GM12878 (cell line): Measurements from ENCODE around the gene MLPH. TPM values are rescaled to one million over a fixed set of nuclear protein-coding genes. Genes with fewer than 3 reads are reported as not detected.
A peak's percentile ranks its signal among the peaks of the same experiment; 100 is the strongest.

ENCODE experiments used
- ATF7 ChIP-seq: fragments of 450-650 bp; IDR thresholded peaks from 2 replicates; pipeline ENCODE4 v1.6.1; 2016; ENCODE audit warnings: low read depth, mild to moderate bottlenecking
- BCL11A ChIP-seq: IDR thresholded peaks from 2 replicates; pipeline ENCODE4 v1.6.1; 2011; ENCODE audit warnings: low read depth, low read length
- BHLHE40 ChIP-seq, 2 experiments: fragments of 450-650 bp in 1 of 2; IDR thresholded peaks; 2 replicates each; pipeline ENCODE4 v1.6.1; 2011 to 2017; ENCODE audit warnings: low read depth in 2 of 2, borderline replicate concordance in 1 of 2, improper control_type of control experiment in 1 of 2, low read length in 1 of 2, mild to moderate bottlenecking in 1 of 2
- CREM ChIP-seq: IDR thresholded peaks from 2 replicates; pipeline ENCODE4 v1.6.1; 2014; ENCODE audit warnings: antibody characterized with exemption, low read depth
- HDGF ChIP-seq: fragments of 450-650 bp; IDR thresholded peaks from 2 replicates; pipeline ENCODE4 v1.6.1; 2016; ENCODE audit warnings: antibody characterized with exemption
- KLF5 ChIP-seq: fragments of 450-650 bp; IDR thresholded peaks from 2 replicates; pipeline ENCODE4 v1.6.1; 2014; ENCODE audit warnings: mild to moderate bottlenecking; ENCODE audit not compliant: partially characterized antibody
- LARP7 ChIP-seq: fragments of 450-650 bp; IDR thresholded peaks from 2 replicates; pipeline ENCODE4 v1.6.1; 2017; ENCODE audit warnings: mild to moderate bottlenecking
- MTA3 ChIP-seq: IDR thresholded peaks from 2 replicates; pipeline ENCODE4 v1.6.1; 2012; ENCODE audit warnings: low read length, inconsistent platforms, borderline replicate concordance
- MXI1 ChIP-seq: fragments of 150-350 bp; IDR thresholded peaks from 2 replicates; pipeline ENCODE4 v1.6.1; 2011; ENCODE audit warnings: low read depth, mild to moderate bottlenecking, inconsistent platforms, low read length, improper control_type of control experiment
- MYB ChIP-seq: fragments of 150-350 bp; IDR thresholded peaks from 2 replicates; pipeline ENCODE4 v1.6.1; 2014; ENCODE audit warnings: mild to moderate bottlenecking, low read depth, low read length, borderline replicate concordance
- MYC ChIP-seq: IDR thresholded peaks from 2 replicates; pipeline ENCODE4 v1.6.1; 2011; ENCODE audit warnings: mild to moderate bottlenecking, low read length, moderate library complexity, inconsistent platforms; ENCODE audit not compliant: insufficient read depth, insufficient replicate concordance, insufficient read length, severe bottlenecking
- SPI1 ChIP-seq: IDR thresholded peaks from 2 replicates; pipeline ENCODE4 v1.6.1; 2011; ENCODE audit warnings: low read depth, mild to moderate bottlenecking, low read length, moderate library complexity, borderline replicate concordance; ENCODE audit not compliant: insufficient read depth
- ZSCAN29 ChIP-seq: fragments of 450-650 bp; IDR thresholded peaks from 2 replicates; pipeline ENCODE4 v1.6.1; 2017; ENCODE audit warnings: mild to moderate bottlenecking, moderate library complexity
- polyA plus RNA-seq, 11 experiments: library from polyadenylated mRNA; depleted of rRNA in 4 of 11; unstranded in 6 of 11; stranded (reverse) in 5 of 11; fragments of >200 nt; fragmentation: Nextera tagmentation in 4 of 11; fragmentation: Illumina TruSeq in 1 of 11; extraction: Ambion mirVana in 4 of 11; extraction: Trizol in 1 of 11; gene quantifications; 1 replicate in 1 of 11; 2 replicates in 10 of 11; pipeline versions ENCODE4 v1.2.1 to v1.2.3, GENCODE V29; 2011 to 2016; ENCODE audit warnings: inconsistent platforms in 2 of 11, missing spikeins in 2 of 11, low read depth in 1 of 11
- total RNA-seq, 4 experiments: library from RNA; depleted of rRNA in 3 of 4; stranded (reverse); fragments of >200 nt in 3 of 4; fragmentation: Illumina TruSeq in 1 of 4; extraction: Trizol in 1 of 4; gene quantifications; 2 replicates each; pipeline versions ENCODE4 v1.2.1 to v1.2.3, GENCODE V29; 2013 to 2021
- TF ChIP-seq, protein P1 (sequence below): fragments of 450-650 bp; IDR thresholded peaks from 2 replicates; pipeline ENCODE4 v1.6.1; 2018; ENCODE audit warnings: borderline replicate concordance, mild to moderate bottlenecking; ENCODE audit not compliant: partially characterized antibody
- TF ChIP-seq, protein P2 (sequence below): fragments of 450-650 bp; IDR thresholded peaks from 2 replicates; pipeline ENCODE4 v1.6.1; 2017; ENCODE audit warnings: mild to moderate bottlenecking, moderate library complexity
- TF ChIP-seq, protein P3 (sequence below): fragments of 450-650 bp; IDR thresholded peaks from 2 replicates; pipeline ENCODE4 v1.6.1; 2017; ENCODE audit warnings: borderline replicate concordance
- TF ChIP-seq, protein P4 (sequence below): fragments of 150-350 bp; IDR thresholded peaks from 2 replicates; pipeline ENCODE4 v1.6.1; 2014; ENCODE audit warnings: mild to moderate bottlenecking, low read depth, low read length
- TF ChIP-seq, protein P5 (sequence below), 3 experiments: IDR thresholded peaks in 2 of 3; conservative IDR thresholded peaks in 1 of 3; 2 replicates each; pipeline ENCODE4 v1.5.1; 2011; ENCODE audit warnings: low read depth in 3 of 3, low read length in 3 of 3, mild to moderate bottlenecking in 3 of 3, control low read depth in 2 of 3, moderate library complexity in 2 of 3, inconsistent platforms in 1 of 3, mixed read lengths in 1 of 3; ENCODE audit not compliant: control insufficient read depth in 2 of 3, insufficient read depth in 1 of 3; ENCODE audit errors: extremely low read depth in 1 of 3

Gene MLPH
- total and polyA plus RNA-seq, 10 of the 15 experiments (the other 5 are each of a cell fraction or from before 2014, with no cell fraction given): 0.16 to 0.85 TPM; not detected in 8

DNA sequence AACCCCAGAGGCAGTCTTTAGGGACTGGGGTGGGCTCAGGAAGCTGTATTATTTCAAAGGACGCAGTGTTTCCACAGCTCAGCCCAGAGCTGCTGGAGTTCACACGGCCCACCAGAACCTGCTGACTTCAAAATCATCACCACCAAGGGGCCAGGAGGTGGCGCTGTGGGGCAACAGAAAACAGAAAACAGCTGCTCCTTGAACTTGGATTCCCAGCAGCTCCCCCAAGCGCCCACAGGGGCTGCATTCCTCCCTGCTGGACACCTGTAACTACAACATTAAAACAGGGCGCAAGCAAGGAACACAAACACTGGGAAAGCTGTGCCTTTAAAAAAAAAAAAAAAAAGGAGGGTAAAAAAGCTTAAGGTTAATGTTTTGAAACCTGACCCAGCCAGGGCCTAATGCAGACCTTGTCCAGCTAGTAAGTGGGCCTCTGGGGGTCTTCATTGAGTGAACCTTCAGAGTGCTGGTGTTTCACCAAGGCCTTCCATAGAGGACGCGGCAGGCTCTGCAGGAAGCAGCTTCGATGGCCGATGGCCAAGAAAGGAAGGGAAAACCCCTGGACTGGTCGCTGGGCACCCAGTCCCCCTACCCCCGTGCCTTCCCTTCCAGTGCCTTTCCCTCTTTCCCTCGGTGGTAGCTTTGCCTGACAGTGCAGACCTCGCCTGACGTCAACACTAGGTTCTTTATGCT is 25.9 kb downstream of the MLPH start (continued):
- no peak for TF ChIP-seq MYB
- no peak for TF ChIP-seq ATF7
- no peak for TF ChIP-seq BCL11A
- TF ChIP-seq, protein P1, sequence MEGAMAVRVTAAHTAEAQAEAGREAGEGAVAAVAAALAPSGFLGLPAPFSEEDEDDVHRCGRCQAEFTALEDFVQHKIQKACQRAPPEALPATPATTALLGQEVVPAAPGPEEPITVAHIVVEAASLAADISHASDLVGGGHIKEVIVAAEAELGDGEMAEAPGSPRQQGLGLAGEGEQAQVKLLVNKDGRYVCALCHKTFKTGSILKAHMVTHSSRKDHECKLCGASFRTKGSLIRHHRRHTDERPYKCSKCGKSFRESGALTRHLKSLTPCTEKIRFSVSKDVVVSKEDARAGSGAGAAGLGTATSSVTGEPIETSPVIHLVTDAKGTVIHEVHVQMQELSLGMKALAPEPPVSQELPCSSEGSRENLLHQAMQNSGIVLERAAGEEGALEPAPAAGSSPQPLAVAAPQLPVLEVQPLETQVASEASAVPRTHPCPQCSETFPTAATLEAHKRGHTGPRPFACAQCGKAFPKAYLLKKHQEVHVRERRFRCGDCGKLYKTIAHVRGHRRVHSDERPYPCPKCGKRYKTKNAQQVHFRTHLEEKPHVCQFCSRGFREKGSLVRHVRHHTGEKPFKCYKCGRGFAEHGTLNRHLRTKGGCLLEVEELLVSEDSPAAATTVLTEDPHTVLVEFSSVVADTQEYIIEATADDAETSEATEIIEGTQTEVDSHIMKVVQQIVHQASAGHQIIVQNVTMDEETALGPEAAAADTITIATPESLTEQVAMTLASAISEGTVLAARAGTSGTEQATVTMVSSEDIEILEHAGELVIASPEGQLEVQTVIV: no peak
- TF ChIP-seq, protein P2, sequence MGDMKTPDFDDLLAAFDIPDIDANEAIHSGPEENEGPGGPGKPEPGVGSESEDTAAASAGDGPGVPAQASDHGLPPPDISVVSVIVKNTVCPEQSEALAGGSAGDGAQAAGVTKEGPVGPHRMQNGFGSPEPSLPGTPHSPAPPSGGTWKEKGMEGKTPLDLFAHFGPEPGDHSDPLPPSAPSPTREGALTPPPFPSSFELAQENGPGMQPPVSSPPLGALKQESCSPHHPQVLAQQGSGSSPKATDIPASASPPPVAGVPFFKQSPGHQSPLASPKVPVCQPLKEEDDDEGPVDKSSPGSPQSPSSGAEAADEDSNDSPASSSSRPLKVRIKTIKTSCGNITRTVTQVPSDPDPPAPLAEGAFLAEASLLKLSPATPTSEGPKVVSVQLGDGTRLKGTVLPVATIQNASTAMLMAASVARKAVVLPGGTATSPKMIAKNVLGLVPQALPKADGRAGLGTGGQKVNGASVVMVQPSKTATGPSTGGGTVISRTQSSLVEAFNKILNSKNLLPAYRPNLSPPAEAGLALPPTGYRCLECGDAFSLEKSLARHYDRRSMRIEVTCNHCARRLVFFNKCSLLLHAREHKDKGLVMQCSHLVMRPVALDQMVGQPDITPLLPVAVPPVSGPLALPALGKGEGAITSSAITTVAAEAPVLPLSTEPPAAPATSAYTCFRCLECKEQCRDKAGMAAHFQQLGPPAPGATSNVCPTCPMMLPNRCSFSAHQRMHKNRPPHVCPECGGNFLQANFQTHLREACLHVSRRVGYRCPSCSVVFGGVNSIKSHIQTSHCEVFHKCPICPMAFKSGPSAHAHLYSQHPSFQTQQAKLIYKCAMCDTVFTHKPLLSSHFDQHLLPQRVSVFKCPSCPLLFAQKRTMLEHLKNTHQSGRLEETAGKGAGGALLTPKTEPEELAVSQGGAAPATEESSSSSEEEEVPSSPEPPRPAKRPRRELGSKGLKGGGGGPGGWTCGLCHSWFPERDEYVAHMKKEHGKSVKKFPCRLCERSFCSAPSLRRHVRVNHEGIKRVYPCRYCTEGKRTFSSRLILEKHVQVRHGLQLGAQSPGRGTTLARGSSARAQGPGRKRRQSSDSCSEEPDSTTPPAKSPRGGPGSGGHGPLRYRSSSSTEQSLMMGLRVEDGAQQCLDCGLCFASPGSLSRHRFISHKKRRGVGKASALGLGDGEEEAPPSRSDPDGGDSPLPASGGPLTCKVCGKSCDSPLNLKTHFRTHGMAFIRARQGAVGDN: no peak
- no peak for TF ChIP-seq MYC
- TF ChIP-seq, protein P3, sequence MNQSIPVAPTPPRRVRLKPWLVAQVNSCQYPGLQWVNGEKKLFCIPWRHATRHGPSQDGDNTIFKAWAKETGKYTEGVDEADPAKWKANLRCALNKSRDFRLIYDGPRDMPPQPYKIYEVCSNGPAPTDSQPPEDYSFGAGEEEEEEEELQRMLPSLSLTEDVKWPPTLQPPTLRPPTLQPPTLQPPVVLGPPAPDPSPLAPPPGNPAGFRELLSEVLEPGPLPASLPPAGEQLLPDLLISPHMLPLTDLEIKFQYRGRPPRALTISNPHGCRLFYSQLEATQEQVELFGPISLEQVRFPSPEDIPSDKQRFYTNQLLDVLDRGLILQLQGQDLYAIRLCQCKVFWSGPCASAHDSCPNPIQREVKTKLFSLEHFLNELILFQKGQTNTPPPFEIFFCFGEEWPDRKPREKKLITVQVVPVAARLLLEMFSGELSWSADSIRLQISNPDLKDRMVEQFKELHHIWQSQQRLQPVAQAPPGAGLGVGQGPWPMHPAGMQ: no peak
- no peak for TF ChIP-seq MTA3
- TF ChIP-seq SPI1: no peak
- TF ChIP-seq KLF5: no peak
- TF ChIP-seq, protein P4, sequence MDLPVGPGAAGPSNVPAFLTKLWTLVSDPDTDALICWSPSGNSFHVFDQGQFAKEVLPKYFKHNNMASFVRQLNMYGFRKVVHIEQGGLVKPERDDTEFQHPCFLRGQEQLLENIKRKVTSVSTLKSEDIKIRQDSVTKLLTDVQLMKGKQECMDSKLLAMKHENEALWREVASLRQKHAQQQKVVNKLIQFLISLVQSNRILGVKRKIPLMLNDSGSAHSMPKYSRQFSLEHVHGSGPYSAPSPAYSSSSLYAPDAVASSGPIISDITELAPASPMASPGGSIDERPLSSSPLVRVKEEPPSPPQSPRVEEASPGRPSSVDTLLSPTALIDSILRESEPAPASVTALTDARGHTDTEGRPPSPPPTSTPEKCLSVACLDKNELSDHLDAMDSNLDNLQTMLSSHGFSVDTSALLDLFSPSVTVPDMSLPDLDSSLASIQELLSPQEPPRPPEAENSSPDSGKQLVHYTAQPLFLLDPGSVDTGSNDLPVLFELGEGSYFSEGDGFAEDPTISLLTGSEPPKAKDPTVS: no peak
- TF ChIP-seq LARP7: no peak
- TF ChIP-seq HDGF: no peak
- no peak for TF ChIP-seq CREM
- TF ChIP-seq MXI1: no peak
- TF ChIP-seq, protein P5, sequence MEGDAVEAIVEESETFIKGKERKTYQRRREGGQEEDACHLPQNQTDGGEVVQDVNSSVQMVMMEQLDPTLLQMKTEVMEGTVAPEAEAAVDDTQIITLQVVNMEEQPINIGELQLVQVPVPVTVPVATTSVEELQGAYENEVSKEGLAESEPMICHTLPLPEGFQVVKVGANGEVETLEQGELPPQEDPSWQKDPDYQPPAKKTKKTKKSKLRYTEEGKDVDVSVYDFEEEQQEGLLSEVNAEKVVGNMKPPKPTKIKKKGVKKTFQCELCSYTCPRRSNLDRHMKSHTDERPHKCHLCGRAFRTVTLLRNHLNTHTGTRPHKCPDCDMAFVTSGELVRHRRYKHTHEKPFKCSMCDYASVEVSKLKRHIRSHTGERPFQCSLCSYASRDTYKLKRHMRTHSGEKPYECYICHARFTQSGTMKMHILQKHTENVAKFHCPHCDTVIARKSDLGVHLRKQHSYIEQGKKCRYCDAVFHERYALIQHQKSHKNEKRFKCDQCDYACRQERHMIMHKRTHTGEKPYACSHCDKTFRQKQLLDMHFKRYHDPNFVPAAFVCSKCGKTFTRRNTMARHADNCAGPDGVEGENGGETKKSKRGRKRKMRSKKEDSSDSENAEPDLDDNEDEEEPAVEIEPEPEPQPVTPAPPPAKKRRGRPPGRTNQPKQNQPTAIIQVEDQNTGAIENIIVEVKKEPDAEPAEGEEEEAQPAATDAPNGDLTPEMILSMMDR (IDR thresholded peaks at IDR 0.05 in 2 of 3, conservative IDR thresholded peaks at IDR 0.05 in 1 of 3; ENCODE audit: control insufficient read depth in 2 of 3, extremely low read depth in 1 of 3, insufficient read depth in 1 of 3, low read depth in 3 of 3, low read length in 3 of 3): peak; percentile 85 to 99 (median 88); a peak in 5 of 6 replicates
- no peak for TF ChIP-seq ZSCAN29
- TF ChIP-seq BHLHE40 (IDR thresholded peaks at IDR 0.05; ENCODE audit: borderline replicate concordance in 1 of 2, low read depth in 2 of 2, low read length in 1 of 2): no peak
